Activated CD8-positive, alpha-beta memory T cell treated with anti-CD3 and anti-CD28 coated beads for 1 hour (primary cell): ENCODE results near the gene LDB2.
"Not testable (repeated sequence)": the region's sequence is repeated elsewhere in the genome, so short reads cannot be mapped to it uniquely, and the experiment has no call there.

Experiments
- DNase-seq, 2 donors: peaks; one replicate each; pipeline ENCODE4 v3.0.0-alpha.2; 2020; ENCODE audit warnings: low read depth in 1 of 2; ENCODE audit errors: extremely low read depth in 1 of 2

LDB2 gene

DNA sequence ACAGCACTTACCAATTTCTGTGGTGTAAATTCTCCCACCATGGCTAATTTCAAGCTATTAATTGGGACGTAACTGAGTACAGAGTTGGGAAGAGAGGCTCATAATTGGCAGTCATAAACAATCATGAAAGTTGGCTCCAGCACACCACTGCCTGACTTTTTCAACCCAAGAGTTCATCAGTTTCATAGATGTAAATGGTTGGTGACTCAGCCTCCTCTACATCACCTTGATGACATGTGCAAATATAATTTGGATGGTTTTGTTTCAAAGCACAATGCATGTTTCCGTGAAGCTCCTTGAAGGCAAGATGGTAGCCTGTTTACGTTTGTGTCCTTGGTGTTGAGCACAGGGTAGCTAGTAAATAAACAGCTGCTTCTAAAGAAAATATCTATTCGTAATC is 235.1 kb downstream of the LDB2 start:
- no peak for DNase-seq

DNA sequence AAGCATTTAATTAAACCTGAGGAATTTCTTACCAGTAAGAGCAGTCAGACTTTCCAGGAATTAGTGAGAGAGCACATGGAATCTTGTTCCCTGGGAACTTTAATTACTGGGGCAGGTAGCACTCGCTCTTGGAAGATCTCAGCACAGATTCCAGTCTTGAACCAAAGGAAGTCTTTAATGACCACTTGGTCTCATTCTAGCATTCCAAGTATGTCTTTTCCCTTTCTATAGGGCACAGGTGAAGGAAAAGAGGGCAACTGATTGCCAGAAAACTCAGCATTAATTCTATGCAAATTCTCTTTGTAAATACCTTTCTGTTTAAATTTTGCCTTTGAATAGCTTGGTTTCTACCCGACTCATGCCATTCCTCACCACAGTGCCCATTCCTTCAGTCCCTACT is 236.6 kb downstream of the LDB2 start:
- no peak for DNase-seq

GRCh38 chr4:16660656-16661055 is 237.8 kb downstream of the LDB2 start:
- DNase-seq = no peak

- no peak for DNase-seq
Observed at GRCh38 chr4:16659694-16660093, 238.8 kb downstream of the LDB2 start.

DNA sequence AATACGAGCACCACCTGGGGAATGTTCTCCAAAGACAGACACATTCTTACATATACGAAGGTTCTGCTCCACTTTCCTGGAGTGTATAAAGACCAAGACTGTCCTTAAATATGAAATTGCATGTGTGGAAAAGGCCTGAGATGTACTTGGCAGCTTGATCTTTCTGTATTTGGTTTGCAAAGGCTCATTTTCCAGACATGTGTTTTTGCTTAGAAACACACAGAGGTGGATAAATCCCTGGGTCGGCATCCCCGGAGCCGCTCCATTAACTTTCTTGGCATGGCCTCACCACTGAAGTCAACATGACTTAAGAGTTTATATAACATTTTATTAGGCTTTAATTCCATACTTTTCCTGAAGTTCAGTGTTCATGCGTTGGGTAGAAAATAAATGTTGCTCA is 239.4 kb downstream of the LDB2 start:
- no peak for DNase-seq

DNA sequence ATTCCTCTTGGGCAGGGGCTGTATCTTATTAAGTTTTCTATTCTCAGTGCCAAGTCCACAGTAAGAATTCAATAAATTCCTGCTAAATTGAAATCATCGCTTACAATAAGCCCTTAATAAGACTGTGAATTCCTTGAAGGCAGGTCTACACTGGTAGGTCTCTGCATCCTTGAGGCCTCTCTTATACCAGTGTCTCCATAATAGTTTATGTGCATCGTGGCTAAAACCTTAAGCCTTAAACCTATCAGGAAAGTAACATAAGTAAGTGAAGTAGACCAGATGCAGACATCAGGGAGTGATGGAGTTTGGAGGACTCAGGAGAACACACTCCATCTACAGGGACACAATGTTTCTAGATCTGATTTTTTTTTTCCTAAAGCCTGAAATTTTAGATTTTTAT is 240.3 kb downstream of the LDB2 start:
- no peak for DNase-seq

DNA sequence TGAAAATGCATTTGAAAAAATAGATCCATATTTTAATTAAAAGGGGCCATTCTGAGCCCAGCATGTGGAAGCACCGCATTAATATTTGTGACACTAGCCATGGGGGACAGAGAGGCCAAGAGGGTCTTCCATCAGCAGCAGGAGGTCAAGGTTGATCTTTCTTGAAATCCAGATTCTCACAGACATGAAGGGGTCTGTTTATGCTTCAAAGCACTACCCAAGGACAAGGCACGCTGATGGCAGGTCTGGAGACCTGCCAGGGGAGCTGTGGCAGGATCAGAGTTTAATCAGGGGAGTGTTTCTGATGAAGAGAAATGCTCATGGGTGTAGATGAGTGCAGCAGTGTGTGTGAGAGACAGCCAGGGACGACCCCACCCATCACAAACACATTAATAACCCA is 243.3 kb downstream of the LDB2 start:
- no peak for DNase-seq

- DNase-seq = no peak
Observed at GRCh38 chr4:16652732-16653305, 245.6 kb downstream of the LDB2 start.

DNA sequence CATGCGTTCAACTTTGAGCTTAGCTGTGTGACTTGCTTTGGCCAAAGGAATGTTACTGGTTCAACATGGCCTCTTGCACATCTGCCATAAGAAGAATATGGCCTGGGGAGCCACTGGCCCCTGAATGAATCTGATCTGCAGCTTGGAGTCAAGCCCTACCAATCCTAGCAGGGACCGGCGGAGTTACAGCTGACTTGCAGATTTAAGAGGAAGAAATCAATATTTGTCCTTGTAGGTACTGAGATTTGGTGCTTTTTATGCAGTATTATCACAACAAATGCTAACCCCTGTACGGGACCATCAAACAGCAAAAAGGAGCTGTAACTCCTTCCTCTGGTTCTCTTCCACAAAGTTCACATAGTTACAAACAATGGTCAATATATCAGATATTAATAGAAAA is 252.0 kb downstream of the LDB2 start:
- DNase-seq = no peak

- DNase-seq = no peak
Observed at GRCh38 chr4:16643893-16644292, 254.6 kb downstream of the LDB2 start.

GRCh38 chr4:16642897-16643296 is 255.5 kb downstream of the LDB2 start:
- DNase-seq = no peak

GRCh38 chr4:16641971-16642370 is 256.5 kb downstream of the LDB2 start:
- DNase-seq = no peak

- DNase-seq = no peak
Observed at GRCh38 chr4:16636912-16637630, 261.4 kb downstream of the LDB2 start.

GRCh38 chr4:16636304-16636703 is 262.1 kb downstream of the LDB2 start:
- DNase-seq = no peak

GRCh38 chr4:16629274-16629673 is 269.2 kb downstream of the LDB2 start:
- not testable (repeated sequence) for DNase-seq

- not testable (repeated sequence) for DNase-seq
Observed at GRCh38 chr4:16628835-16629234, 269.6 kb downstream of the LDB2 start.

DNA sequence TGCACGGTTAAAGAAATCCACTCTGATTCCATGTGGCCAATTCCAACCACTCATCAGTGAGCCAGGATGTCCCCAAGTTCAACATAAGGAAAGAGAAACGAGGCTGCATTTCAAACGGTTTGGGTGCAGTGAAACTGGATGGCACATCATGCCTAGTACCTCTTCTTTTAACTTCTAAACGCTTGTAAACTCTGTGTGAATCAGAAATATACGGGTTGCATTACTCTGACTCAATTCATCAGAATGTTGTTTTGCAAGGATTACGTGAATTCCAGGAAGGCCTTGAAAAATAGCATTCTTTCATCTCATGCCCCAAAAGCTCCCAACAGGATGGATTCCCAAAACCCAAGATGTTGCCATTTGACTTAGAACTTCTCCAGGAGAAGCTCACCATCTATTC is 270.4 kb downstream of the LDB2 start:
- no peak for DNase-seq

DNA sequence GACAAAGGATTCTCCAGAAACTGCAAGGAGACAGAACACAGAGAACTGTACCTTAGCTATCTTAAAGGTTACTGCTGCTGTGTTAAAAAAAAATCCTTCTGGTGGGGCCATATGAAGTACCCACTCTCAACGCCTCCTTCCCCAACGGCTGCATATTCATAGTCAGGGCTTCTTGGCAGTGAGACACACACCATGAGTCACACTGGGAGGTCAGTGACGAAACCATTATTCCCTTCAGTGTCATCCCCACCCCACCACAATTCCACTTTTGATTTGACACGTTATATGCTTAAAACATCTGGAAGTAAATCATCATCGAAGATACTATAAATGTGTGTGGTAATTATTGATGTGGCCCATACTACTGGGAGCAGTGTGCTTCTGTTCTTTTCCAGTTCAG is 271.5 kb downstream of the LDB2 start:
- no peak for DNase-seq

DNA sequence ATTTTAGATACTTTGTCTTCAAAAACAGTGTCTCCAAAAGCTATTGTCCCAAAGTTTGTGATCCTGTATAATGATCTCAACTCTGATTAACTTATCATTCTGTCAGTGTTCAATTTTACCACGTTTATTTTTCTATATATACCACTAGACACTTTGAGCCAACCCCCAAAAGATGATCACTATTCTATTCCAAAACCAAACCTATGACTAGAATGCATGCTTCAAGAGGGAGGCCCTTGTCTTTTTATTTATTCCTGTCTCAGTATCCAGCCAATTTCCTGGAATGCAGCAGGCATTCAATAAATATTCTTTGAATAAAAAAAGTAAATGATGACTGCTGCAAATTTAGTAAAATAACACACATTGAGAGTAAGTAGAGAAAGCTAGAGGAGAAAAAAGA is 275.6 kb downstream of the LDB2 start:
- DNase-seq = no peak

- no peak for DNase-seq
Observed at GRCh38 chr4:16617435-16617834, 281.0 kb downstream of the LDB2 start.

DNA sequence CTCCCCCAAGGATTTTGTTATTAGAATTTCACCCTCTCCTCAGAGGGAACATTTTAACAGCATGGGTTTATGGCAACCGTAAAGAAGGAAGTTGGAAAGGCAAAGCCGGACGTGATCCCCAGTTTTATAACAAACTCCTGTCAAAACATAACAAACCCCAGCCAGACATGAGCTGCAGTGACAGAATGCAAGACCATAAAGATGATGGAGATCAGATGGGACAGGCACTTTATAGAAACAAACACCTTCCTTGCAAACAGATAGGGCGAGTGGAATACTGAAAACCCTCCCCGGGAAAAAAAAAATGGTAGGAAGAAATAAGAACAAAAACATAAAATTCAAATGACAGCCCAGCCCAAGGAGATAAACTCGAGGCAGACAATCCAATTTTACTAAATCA is 281.4 kb downstream of the LDB2 start:
- DNase-seq = no peak

DNA sequence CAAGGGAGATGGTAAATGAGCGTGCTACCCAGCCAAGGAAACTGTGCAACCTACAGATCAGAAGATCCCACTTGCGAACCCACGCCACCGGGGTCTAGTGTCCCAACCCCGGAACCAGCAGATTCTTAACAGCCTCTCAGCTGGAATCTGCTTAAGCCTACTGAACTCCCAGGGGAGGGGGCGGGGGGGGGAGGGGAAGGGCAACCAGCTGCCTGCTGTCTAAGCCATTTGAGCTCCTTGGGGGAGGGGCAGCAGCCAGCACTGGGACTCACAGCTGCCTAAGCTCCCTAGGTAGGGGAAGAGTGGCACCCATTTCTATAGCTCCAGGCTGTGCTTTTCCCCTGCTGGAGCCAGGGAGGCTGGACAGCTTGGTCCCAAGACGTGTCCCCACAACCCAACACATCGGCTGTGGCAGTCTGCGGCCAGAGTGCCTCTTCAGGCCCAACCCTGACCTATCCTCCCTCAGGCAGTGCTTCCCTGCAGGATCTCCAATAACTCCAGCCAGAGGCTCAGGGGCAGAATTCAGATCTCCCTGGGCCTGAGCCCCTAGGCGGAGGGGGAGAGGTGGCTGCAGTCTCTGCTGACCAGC is 289.2 kb downstream of the LDB2 start:
- no peak for DNase-seq
